Endothelial cell (in vitro differentiated cells): ENCODE measurements around the gene UROC1. TPM values are rescaled to one million over a fixed set of nuclear protein-coding genes. Genes with fewer than 3 reads are reported as not detected.

Experiments
- DNase-seq: peaks from one replicate; pipeline ENCODE4 v3.0.0; 2021; ENCODE audit warnings: low spot score
- H3K27ac Mint-ChIP-seq: one replicate; pipeline ENCODE4 v1.8.0; 2021; ENCODE audit warnings: mixed read lengths, inconsistent platforms; ENCODE audit not compliant: unreplicated experiment
- H3K27me3 Mint-ChIP-seq: one replicate; pipeline ENCODE4 v1.8.0; 2021; ENCODE audit warnings: mild to moderate bottlenecking, moderate library complexity, mixed read lengths, inconsistent platforms; ENCODE audit not compliant: unreplicated experiment
- H3K36me3 Mint-ChIP-seq: one replicate; pipeline ENCODE4 v1.8.0; 2021; ENCODE audit warnings: mild to moderate bottlenecking, low read depth, mixed read lengths, inconsistent platforms; ENCODE audit not compliant: unreplicated experiment
- H3K4me1 Mint-ChIP-seq: one replicate; pipeline ENCODE4 v1.8.0; 2021; ENCODE audit warnings: mild to moderate bottlenecking, mixed read lengths, inconsistent platforms; ENCODE audit not compliant: unreplicated experiment
- H3K4me3 Mint-ChIP-seq: one replicate; pipeline ENCODE4 v1.8.0; 2021; ENCODE audit warnings: mild to moderate bottlenecking, mixed read lengths, inconsistent platforms; ENCODE audit not compliant: unreplicated experiment
- H3K9me3 Mint-ChIP-seq: one replicate; pipeline ENCODE4 v1.8.0; 2021; ENCODE audit warnings: mixed read lengths, inconsistent platforms; ENCODE audit not compliant: unreplicated experiment
- total RNA-seq: library from RNA; stranded (reverse); fragmentation: NEBNext Ultra II Directional; extraction: Animal tissue kit (Norgen Biotek cat#: 25700); gene quantifications from one replicate; pipeline ENCODE4 v1.2.1, GENCODE V29; 2021; ENCODE audit not compliant: unreplicated experiment
- TF ChIP-seq, protein P1 (sequence below): fragments of 200-600 bp; sonication (generic); IDR thresholded peaks from one replicate; pipeline ENCODE4 v1.5.0; 2021; ENCODE audit warnings: antibody characterized with exemption; ENCODE audit not compliant: unreplicated experiment

UROC1 gene
- total RNA-seq, 1 donor from 2014 or later, result not detected

DNA sequence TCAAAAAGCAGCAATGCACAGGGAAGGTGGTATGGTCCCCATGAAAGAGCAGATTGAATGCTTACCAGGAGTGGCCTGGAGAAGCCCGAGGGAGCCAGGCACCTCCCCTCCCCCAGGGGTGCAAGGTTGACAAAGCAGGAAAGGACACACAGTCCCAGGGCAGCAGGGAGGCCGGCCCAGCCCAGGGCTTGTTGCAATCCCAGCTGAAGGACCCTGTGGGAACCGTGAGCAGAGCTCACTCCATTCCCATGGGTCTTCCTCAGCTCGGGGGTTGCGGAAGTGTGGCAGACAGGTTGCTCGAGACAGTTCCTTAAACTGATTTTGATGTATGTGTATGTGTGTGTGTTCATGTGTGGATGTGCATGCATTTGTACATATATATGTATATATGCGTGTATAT, 15.8 kb downstream of the UROC1 start:
- H3K4me3 Mint-ChIP-seq, result no peak overlapping the region
- H3K9me3 Mint-ChIP-seq, result no peaks in the 10 kb centered on the region
- peaks cover 7% of the 10 kb centered on the region for H3K27me3 Mint-ChIP-seq
- peak overlapping the region; percentile 20 for H3K27ac Mint-ChIP-seq
- no peaks in the 10 kb centered on the region for H3K4me1 Mint-ChIP-seq
- no peaks in the 10 kb centered on the region for H3K36me3 Mint-ChIP-seq
- no peak for DNase-seq
- TF ChIP-seq, protein P1, sequence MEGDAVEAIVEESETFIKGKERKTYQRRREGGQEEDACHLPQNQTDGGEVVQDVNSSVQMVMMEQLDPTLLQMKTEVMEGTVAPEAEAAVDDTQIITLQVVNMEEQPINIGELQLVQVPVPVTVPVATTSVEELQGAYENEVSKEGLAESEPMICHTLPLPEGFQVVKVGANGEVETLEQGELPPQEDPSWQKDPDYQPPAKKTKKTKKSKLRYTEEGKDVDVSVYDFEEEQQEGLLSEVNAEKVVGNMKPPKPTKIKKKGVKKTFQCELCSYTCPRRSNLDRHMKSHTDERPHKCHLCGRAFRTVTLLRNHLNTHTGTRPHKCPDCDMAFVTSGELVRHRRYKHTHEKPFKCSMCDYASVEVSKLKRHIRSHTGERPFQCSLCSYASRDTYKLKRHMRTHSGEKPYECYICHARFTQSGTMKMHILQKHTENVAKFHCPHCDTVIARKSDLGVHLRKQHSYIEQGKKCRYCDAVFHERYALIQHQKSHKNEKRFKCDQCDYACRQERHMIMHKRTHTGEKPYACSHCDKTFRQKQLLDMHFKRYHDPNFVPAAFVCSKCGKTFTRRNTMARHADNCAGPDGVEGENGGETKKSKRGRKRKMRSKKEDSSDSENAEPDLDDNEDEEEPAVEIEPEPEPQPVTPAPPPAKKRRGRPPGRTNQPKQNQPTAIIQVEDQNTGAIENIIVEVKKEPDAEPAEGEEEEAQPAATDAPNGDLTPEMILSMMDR, result no peak

DNA sequence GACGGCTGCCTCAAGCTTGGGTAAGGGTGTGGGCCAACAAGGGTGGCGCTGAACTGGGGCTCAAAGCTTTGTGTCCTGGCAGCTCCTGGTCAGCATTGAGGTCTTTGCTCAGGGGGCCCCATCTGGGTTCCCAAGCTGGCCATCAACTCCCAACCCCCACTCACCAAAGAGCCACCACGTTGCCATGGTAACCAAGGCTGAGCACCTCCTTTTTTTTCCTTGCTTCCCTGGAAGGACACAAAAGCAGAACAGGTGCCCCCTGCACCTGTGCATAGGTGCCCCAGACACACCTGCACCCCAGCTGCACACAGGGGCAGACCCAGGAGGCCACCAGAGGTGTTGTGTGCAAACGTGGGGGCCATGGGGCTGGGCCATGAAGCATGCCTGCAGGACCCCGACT, 16.5 kb downstream of the UROC1 start:
- peaks cover 7% of the 10 kb centered on the region for H3K27me3 Mint-ChIP-seq
- H3K36me3 Mint-ChIP-seq, result no peaks in the 10 kb centered on the region
- H3K9me3 Mint-ChIP-seq, result no peaks in the 10 kb centered on the region
- no peaks in the 10 kb centered on the region for H3K4me1 Mint-ChIP-seq
- no peak overlapping the region for H3K27ac Mint-ChIP-seq
- no peak overlapping the region for H3K4me3 Mint-ChIP-seq
- DNase-seq, result no peak
- TF ChIP-seq, protein P1, result no peak

DNA sequence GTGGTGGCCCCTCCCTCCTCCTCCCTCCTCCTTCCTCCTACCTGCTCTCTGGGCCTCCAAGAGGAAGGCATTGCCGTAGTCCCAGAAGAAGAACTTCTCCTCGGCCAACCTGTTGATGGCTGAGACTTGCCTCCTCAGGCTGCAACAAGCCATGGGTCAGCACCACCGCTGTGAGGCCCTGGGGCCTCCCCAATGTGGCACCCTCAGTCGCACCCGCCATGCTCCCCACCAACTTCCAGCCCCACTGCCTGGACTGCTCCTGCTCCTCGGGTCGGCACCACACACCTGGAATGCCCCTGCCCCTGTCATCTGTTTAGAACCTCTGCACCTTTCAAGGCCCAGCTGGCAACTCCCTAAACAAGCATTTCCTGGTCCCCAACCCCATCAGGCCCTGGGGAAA, 17.6 kb downstream of the UROC1 start:
- Mint-ChIP-seq H3K9me3 (no peaks in the 10 kb centered on the region), H3K4me1 (no peaks in the 10 kb centered on the region), H3K27ac (no peak overlapping the region), H3K27me3 (peaks cover 10% of the 10 kb centered on the region), H3K4me3 (no peak overlapping the region), H3K36me3 (no peaks in the 10 kb centered on the region)
- DNase-seq, result no peak
- TF ChIP-seq, protein P1, result no peak

DNA sequence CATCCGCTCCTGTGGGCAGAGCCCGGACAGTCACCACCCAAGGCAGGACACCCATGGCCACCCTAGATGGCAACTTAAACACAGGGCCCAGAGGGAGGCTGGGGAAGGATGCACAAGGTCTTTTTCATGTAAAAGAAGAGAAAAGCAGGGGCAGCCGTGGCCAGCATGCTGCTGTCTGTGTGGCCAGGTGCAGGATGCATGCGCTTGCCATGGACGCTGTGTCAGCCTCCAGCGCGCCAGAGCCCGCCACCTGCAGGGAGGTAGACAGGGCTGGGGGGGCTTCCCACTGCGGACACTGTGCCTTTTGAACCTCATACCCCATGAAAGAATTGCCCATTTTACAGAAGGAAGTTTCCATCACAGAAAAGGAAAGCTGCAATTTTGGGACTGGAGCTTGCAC, 18.2 kb downstream of the UROC1 start:
- H3K9me3 Mint-ChIP-seq, result no peaks in the 10 kb centered on the region
- peaks cover 10% of the 10 kb centered on the region for H3K27me3 Mint-ChIP-seq
- TF ChIP-seq, protein P1, result no peak
- no peaks in the 10 kb centered on the region for H3K36me3 Mint-ChIP-seq
- H3K4me1 Mint-ChIP-seq, result no peaks in the 10 kb centered on the region
- H3K4me3 Mint-ChIP-seq, result no peak overlapping the region
- H3K27ac Mint-ChIP-seq, result no peak overlapping the region
- no peak for DNase-seq

DNA sequence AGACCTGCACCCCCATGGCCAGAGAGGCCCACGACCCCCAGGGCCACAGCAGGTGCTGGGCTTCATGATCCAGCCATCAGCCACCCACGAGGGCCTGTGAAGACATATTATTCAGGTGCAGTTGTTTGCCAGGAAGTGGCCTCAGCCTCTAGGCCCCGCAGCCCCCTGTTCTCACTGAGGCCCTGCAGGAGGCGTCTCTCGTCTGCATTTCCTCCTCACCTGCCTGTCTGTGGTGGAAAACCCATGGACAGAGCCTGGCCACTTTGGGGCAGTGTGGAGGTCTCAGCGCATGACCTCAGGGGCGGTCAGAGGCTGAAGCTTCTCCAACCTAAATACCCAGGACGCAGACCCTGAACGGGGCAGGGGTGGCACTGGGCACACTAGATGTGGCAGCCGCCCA, 18.6 kb downstream of the UROC1 start:
- H3K36me3 Mint-ChIP-seq, result no peaks in the 10 kb centered on the region
- no peak for DNase-seq
- peaks cover 6% of the 10 kb centered on the region for H3K27me3 Mint-ChIP-seq
- H3K4me1 Mint-ChIP-seq, result no peaks in the 10 kb centered on the region
- TF ChIP-seq, protein P1, result no peak
- H3K9me3 Mint-ChIP-seq, result no peaks in the 10 kb centered on the region
- H3K27ac Mint-ChIP-seq, result no peak overlapping the region
- H3K4me3 Mint-ChIP-seq, result no peak overlapping the region
